ENCODE results near the gene GPR146.

The GPR146 gene

DNA sequence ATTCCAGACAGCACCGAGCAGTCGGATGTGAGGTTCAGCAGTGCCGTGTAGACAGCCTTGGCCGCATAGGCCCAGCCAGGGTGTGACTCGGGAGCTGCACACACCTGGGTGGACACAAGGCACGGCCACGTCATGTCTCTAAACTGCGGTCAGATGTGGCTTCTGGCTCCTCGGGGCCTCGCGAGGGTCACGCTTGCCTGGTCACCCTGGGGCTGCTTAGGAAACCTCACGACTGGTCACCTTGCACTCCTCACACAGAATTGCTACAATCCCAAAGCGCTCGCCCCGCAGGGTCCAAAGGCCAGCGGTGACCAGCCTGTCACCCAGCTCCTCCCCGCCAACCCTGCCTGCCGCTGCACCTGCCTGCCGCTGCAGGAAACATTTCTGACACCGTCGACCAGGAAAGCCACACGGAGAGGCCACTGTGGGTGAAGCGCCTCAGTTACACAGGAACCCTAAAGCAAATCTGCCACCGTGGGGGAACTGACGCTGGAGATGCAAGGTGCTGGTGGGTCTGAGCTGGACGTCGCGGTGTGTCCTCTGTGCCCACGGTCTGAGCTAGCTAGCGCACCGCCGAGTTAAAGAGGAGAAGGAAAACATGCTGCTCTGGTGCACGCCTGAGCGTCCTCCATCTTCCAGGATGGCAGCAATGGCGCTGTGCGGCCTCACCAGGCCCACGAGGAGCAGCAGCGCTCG, 48.6 kb downstream of the GPR146 start:
- no peak for DNase-seq (ENCODE audit: low spot score)

DNA sequence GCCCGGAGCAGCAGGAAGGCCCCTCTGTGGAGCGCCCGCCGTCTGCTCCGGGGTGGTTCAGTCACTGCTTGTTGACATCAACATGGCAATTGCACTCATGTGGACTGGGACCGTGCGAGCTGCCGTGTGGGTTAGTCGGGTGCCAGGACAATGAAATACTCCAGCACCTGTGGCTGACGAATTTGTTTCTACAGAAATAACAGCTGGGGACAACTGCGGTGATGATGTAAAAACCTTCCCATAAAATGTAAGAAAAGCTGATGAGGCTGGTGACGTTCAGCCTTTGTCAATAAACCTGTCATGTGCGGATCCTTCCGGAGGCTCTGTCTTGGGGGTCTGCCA, 49.1 kb downstream of the GPR146 start:
- DNase-seq (ENCODE audit: low spot score) = no peak

DNA sequence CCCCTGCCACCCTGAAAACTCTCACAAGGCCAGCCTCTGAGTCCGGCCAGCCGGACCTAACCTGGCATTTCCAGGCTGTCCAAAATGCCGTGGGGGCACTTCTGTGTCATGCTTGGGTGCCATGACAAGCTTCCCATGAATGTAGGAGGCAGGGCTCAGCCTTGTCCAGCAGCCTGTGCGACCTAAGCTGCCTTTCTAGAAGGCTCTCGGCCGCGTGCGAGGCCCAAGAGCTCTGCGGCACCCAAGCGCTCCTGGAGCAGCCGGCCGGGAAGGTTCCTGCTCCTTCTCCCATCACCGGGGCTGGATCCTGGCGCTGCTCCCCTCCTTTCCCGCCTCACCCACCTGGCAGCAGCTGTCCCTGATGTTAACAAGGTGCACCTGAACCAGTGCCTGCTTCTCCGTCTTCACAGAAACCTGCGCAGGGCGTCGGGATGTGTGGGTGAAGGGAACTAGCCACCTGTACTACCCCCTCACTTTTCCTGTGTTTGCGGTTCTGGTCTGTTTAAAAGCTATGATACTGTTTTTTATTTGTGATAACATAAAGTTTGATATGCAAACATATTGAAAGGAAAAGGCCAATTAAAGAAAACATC, 49.7 kb downstream of the GPR146 start:
- DNase-seq (ENCODE audit: low spot score) = no peak

DNA sequence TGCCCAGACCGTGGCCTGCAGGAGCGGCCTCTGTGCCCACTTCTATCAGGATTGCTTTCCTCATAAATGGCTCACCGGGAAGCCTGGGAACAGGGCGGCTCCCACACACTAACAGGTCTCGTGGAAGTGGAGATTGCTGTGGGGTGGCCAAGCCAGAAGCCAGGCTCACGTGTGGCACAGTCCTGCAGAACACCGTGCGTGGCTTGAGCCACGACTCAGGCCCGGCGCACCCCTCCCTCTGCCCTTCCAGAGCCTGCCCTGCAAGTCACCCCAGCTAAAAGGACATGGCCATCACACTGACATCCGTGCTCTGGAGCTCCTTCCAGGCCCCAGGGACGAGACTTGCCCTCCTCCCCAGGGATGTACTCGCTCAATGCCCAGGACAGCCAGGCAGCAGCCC, 50.5 kb downstream of the GPR146 start:
- DNase-seq (ENCODE audit: low spot score) = no peak

DNA sequence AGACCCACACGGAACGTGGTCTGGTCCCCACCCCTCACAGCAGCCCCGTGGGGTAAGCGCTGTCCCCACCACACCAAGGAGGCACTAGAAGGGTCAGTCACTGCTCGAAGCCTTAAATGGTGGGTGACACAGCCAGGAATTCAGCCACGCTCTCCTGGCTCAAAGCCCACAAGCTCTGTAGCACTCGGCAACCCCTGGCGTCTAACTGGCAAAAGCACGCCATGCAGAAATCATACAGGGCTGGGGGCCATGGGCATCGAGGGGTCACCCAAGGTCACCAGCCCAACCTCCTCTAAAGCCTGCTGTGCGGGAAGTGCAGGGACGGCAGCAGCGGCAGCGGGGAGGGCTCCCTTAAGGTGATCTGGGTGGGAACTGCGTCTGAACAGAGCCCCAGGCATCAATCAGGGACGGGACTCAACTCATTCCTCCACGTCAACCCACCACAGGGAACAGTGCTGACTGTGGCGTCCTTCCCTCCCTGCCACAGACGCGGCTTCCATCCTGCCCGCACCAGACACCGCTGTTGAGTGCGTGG, 51.3 kb downstream of the GPR146 start:
- no peak for DNase-seq (ENCODE audit: low spot score)

DNA sequence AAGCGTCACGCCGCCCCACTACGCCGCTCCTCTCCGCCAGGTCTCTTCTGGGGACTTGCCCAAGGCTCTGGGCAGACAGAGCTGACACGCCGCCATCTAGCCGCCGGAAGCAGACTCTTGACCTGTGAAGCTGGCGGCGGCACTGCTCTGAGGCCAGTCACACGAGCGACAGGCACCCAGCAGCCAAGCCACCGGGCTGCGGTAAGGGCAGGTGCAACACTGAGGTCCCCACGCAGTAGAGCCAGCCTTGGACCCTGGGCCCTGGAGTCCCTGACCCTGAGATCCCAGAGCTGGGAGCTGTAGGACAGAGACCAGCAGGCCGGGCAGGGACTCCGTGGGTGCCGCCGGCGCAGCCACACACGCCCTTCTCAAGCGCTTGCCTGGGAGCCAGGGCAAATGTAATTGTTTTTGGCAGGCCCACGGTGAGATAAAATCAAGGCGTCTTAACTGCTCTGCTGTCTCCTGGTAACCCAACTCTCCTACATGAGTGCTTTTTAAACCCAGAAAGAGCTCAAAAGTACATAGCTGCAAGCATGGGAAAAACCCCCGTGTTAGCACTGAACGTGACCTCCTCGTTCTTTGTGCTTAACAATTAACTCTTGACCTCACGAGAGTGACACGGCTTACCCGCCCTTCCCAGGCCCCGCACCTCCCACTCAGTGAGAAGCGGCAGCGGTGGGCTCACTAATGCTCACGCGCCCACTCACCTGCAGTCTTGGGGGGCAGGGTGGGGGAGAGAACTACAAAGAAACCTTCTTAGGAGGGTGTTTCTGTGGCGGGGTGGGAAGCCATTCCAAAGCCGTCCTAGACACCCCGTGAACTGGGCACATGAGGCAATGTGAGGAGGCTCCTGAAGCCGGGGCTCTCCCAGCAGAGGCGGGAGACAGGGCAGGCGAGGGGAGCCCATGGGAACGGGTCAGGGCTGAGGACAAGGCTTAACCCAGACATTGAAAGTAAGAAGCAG, 52.1 kb downstream of the GPR146 start:
- no peak for DNase-seq (ENCODE audit: low spot score)

DNA sequence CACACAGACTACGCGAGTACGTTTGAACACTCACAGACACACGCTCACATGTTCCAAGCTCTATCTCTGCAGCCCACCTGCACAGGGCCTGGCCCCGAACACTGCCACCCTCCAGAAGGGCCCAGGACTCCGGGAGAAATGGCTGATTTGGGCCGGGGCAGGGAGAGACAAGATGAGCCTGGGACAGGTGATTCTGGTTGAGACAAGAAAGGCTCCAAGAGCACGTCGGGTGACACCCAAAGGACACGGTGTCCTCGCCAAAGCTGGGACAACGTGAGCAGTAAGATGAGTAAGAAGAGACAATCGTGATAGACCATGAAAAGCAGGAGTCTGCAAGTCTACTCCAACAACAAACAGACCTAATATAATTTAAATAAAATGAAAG, 52.8 kb downstream of the GPR146 start:
- DNase-seq (ENCODE audit: low spot score) = no peak

DNA sequence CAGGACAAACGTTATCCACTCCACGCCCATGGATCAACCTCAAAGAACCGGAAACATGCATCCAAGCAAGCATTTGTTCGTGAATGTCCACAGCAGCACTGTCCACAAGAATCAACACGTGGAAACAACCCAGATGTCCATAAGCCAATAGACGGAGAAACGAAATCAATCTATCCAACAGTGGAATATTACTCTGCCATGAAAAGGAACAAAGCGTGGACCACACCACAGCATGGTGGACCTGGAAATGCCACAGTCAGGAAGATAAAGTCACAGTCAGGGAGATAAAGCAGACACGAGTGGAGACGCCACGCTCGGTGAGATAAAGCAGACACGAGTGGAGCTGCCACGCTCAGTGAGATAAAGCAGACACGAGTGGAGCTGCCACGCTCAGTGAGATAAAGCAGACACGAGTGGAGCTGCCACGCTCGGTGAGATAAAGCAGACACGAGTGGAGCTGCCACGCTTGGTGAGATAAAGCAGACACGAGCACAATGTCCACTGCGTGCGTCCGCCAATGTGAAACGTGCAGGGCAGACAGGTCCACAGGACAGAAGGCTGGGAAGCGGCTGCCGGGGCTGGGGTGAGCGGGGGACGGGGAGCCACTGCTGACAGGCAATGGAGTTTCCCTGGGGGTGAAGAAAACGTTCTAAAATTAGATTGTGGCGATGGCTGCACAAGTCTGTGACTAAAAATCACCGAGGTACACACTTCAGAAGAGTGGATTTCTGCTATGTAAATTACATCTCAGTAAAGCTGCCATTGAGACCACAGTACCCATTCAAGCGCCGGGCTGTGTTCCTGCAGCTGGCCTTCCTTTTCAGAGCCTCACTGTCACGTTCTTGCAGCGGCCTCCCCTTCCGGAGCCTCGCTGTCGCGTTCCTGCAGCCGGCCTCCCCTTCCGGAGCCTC, 54.2 kb downstream of the GPR146 start:
- DNase-seq (ENCODE audit: low spot score) = no peak

DNA sequence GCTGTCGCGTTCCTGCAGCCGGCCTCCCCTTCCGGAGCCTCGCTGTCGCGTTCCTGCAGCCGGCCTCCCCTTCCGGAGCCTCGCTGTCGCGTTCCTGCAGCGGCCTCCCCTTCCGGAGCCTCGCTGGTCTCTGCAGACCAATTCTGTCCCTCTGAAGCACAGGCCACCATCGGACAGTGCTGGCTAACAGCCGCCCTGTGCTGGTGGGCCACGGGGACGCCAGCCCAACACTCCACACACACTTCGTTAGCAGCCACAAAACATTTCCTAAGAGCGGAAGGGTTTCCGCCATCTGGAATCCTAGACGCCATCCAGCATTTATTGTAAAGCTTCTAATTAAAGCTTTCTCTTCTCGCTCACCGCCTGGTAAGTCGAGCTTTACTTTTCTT, 54.8 kb downstream of the GPR146 start:
- no peak for DNase-seq (ENCODE audit: low spot score)

DNA sequence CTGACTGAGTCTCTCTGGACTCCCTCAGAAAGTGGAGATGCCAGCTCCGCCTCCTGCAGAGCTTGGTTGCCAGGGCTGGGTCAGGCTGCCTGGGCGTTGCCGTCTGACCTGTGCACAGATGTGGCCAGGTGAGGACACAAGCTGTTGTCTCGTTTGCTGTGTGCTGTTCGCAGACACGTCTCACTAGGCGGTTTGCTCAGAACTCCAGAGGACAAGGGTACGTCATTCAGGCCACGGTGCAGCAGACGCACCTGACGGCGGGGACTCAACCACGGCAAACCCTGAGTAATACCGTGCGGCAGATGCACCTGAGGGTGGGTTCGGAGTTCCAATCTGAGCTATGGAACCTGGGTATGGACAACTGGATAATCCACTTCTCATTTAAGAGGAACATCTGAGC, 55.3 kb downstream of the GPR146 start:
- DNase-seq (ENCODE audit: low spot score) = no peak

DNA sequence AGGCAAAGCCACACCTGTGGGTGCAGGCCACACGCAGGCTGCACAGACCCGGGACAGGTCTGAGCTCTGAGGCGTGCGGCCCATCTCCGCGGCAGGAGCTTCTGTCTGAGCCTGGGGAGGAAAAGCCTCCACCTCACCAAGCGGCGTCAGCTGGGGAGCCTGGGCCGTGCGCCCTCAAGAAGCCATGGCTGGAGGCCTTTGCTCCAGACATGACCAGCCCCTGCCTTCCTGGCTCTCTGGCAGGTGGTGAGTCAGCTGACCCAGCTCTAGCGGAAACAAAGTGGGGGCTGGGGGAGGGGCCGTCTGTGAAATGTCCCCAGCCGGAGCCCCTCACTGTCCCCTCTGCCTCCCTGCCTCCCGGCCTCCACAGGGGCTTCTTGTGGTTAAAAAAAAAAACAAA, 56.0 kb downstream of the GPR146 start:
- DNase-seq (ENCODE audit: low spot score) = no peak

DNA sequence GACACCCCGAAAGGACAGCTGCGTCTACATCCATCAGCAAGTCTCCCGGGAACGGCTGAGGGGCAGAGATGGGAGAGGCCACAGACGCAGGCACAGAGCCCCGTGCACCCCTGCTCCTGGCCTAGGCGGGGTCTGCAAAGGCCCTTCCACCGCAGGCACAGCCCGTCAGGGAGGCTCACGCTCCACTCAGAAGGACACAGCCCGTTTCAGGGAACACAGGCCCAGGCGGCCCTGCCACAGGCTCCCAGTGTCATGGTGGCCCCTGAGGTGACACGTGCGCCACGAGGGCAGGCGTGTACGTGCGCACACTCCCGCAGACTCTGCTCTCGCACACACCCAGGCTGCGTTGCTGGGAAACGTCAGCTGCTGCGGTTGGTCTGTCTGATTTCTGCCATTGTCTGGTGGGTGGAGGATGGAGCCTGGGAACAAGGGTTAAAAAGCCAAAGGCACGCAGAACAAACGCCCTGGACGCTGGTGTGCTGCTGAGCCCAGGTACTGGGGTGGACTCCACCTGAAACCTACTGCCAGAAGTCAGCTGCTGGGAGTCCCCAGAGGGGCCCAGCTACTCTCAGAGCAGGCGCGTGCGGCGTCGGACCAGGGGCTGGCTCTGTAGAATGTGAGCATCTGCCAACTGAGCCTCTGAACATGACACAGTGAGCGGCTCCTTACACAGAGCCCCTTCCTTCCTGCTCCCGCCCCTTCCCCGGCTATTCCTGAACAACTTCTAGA, 56.7 kb downstream of the GPR146 start:
- DNase-seq (ENCODE audit: low spot score) = no peak

DNA sequence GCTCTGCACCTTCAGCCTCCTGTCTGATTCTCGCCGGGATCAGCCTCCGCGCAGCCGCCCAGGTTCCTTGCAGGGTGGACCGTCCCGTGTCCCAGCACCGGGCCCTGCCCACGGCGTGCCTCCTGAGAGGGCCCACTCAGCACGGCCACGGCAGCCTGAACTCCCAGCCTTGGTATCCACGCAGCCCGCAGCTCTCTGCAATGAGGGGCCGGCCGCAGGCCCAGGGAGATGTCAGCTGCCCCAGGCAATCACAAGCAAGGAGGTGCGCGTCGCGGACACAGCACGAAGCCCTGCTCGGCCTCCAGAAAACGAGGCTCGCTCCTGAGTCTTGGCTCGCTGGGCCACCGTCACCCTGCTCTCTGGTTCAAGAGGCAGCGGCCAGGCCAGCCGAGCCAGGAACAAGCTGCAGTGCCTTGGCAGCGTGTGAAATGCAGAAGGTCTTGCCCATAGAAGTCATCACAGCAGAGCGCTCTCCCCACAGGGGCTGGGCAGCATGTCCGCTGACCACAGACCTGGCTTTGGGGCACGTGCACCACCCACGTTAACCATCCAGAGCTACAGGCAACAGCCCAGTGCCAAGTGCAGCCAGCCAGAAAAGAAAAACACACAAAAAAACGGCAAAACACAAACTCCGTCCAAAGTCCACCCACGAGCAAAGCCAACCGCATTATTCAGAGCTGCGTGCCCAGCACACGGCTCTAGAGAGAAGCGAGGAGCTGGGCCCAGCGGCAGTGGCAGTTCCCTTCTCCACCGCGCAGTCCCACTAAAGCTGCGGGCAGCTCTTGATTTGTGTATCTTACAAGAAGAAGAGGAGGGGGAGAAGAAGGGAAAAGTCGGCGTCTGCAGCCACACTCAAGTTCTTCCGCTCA, 57.5 kb downstream of the GPR146 start:
- DNase-seq (ENCODE audit: low spot score) = no peak

DNA sequence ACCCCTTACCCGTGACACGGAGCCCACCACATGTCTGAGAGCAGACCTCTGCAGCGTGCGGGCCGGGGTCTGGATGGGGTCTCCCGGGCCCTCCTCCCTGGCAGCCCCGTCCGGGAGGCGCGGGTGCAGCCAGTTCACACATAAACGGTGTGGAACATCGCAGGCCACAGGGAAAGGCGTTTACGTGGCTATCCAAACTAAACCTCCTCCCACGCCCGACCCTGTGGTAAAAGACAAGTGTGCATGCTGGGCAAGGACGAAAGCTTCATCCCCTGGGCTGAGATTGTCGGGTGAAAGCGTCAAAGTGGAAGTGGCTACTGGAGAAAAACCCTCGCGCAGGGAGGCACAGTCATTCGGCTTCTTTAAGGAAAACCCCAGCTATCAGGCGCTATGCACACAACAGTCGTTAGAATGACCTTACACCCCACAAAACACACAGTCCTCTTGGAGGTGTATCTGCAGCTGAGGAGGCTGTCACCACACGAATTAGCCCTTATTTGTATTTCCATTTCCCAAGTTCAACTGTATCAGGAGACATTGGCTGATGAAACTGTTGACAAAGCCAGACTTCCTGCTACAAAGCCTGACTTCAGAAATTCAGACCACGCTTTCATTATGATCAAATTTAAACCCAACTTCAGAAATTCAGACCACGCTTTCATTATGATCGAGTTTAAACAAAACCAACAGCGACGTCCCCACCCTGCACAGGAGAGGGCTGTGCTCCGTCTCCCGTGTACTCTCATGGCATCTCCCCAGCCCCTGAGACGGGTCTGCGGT, 58.9 kb downstream of the GPR146 start:
- DNase-seq (ENCODE audit: low spot score) = no peak

DNA sequence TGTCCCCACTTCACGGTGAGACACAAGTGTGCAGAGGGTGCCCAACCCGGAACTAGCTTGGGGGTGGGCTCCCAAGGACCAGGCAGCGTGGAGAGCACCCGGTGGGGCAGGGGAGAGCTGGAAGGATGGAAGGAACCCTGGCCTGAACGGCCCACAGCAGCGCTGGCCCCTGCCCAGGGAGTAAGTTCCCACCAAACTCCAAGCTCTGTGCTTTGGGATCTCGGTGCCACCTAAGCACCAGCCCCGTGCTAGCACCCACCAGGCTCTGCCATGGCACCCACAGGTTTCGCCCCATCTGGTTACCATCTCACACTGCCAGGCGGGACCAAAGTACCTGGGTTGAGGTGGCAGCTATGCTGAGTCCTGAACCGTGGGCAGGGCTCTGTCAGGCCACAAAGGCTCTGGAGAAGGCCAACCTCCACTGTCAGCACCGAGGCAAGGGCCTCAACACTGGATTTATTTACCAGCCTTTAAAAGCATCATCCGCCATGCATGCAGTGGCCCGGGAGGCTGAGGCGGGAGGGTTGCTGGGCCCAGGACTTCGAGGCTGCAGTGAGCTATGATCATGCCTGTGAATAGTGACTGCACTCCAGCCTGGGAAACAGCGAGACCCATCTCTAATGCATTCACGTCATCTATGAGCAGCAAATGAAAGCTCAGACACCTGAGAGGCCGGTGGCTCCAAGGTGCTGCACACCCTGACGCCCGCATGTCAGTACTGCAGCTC, 59.6 kb downstream of the GPR146 start:
- no peak for DNase-seq (ENCODE audit: low spot score)

DNA sequence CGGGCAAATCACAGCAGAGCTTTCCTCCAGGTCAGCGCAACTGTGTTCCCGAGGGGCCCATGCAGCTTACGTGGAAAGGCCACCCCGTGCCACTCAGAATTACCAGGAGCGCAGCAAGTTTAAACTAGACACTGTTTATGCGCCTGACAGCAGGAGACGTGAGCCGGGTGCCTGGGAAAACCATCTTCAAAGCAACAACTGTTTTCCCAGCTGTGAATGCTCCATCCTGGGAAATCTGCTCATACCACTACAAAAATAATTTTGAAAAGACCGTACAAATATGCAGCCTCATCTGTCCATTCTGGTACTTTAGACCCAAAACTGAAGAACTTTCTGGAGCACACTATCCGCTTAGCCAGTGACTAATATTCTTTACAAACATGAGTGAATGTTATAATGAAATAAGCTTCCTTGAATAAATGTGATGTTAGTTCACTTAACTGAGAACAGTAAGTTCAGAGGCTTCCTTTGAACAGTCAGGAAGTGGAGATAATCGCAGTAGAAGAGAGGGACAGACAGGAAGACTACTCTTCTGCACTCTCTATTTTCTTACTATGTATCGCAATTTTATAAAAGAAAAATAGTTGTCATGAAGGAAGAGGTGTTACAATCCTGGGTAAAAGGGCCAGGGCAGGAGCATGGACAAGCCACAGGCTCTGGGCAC, 60.3 kb downstream of the GPR146 start:
- no peak for DNase-seq (ENCODE audit: low spot score)

DNA sequence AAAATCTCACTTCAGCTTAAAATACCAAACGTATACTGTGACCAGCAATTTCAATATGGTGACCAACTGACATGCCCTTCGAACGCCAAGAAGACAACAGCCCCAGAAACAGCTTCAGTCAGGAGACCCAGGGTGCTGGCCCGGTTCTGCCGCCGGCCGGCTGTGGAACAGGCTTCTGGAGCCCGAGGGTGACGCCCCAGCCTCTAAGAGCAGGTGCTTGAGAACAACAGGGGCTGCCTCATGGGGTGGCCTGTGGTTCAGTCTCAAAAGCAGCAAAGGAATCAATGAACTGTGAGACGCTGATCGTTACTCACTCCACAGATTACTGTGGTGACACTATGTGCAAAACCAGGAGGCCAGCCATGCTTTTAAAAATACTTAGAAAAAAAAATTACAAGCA, 60.8 kb downstream of the GPR146 start:
- DNase-seq (ENCODE audit: low spot score) = no peak
